ENCODE measurements around the gene BTG2.

DNA sequence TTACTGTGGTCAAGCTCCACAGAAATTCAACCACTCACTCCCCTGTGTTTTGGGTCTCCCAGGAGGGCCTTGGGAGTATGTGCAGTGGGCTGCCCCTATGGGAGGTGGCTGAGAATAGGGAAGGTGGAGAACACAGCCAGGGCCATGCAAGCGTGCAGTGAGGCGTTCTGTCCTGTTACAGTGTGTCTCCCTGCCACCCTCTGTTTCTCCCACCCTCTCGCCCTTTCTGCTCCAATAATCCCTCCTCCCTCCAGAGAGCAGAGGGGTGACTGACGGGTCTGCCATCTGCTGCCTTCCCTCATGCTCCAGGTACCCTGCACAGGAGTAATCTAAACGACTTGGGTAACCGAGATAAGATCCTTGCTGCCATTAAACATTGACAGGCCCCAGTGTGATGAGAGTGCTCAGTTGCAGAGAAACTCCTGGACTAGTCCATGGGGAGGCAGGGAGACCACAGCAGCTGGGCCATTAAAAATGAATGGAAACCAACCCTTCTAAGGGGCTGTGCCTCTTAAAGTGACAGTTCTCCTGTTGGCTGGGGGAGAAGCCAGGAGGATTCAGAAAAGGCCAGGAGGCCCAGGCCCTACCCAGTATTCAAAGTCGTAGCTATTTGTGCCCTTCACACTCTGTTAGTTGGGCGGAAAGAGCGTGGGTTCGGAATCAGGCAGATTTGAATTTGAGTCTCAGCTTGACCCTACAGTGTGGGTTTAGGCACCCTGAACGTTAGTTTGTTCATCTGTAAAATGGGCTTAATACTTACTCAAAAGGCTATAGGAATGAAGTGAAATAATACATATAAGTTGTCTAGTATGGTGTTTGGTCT is 22.4 kb upstream of the BTG2 start:
- TF ChIP-seq TAF1 (IDR thresholded peaks at IDR 0.05; ENCODE audit: low read depth, low read length) (no peak), POLR2A (IDR thresholded peaks at IDR 0.05; ENCODE audit: low read depth, low read length) (no peak), POLR2AphosphoS5 (IDR thresholded peaks at IDR 0.05; ENCODE audit: low read depth, low read length) (no peak)

All from GM12891 (cell line).